ENCODE measurements around the gene ALAS1. TPM values are rescaled to one million over a fixed set of nuclear protein-coding genes. Genes with fewer than 3 reads are reported as not detected.
"Not testable (repeated sequence)": the region's sequence is repeated elsewhere in the genome, so short reads cannot be mapped to it uniquely, and the experiment has no call there.

The ALAS1 gene
- polyA plus RNA-seq, 2 donors = 17.2 to 36.4 TPM

DNA sequence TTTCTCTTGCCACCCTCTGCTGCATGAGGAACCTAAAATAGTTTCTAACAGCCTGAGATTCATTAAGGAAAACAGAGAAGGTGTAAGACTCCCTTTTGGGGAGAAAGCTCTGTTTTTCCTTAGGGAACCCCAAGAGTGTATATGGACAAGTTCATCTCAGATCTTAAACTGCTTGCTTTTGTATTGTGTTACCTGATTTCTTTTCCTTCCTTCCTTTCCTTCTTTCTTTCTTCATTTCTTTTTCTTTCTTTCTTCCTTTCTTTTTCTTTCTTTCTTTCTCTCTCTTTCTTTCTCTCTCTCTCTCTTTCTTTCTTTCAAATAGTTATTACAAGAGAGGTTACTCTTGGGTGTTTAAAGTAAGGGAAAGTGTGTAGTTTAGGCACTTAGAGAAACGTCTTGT is 38.5 kb upstream of the ALAS1 start:
- no peaks in the 10 kb centered on the region for H3K4me1 ChIP-seq (ENCODE audit: control insufficient read depth in 2 of 2, insufficient read depth in 2 of 2, low read length in 1 of 2)
- no peaks in the 10 kb centered on the region for H3K27me3 ChIP-seq (ENCODE audit: control insufficient read depth in 1 of 2, insufficient read depth in 2 of 2, low read length in 2 of 2)
- no peaks in the 10 kb centered on the region for H3K9me3 ChIP-seq (ENCODE audit: control insufficient read depth in 2 of 2, insufficient read depth in 1 of 2, low read depth in 1 of 2, low read length in 1 of 2)
- 23 to 24% methylated on average over 1 of the region's 1 CpG for WGBS, 2 donors
- H3K27ac ChIP-seq (ENCODE audit: low read depth in 2 of 2, low read length in 1 of 2) = no peak overlapping the region
- H3K4me3 ChIP-seq (ENCODE audit: low read depth in 1 of 2, low read length in 2 of 2) = no peak overlapping the region
- no peaks in the 10 kb centered on the region for H3K36me3 ChIP-seq (ENCODE audit: control insufficient read depth in 2 of 2, insufficient read depth in 2 of 2, low read length in 1 of 2)

DNA sequence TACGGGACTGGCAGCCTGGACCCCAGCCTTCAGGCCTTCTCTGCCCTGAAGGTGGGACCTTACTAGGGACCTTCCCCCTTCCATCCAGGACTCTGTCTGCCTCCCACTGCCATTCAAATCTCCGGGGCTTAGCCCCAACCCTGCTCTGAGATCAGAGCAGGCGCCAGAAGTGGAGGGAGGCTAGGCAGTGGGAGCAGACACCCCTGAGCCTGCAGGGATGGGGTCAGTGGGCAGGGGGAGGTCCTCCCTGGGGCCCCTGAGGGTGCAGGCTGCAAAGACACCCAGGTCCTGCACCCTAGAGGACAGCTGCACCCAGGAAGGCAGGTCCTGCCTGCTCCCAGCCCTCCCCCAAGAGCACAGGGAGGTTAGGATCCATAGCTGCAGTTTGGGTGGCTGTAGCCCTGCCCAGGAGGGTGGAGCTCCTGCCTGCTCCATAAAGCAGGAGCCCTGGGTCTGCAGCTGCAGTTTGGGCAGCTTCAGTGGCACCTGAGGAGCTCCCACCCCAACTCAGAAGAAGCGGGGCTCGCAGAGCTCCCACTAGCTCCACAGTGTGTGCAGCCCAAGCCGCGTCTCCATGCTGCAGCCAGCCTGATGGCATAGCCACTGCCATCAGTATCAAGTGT is 35.6 kb upstream of the ALAS1 start:
- 87 to 91% methylated on average over 7 of the region's 7 CpGs for WGBS, 2 donors
- Histone ChIP-seq H3K4me3 (ENCODE audit: low read depth in 1 of 2, low read length in 2 of 2) (no peak overlapping the region), H3K27ac (ENCODE audit: low read depth in 2 of 2, low read length in 1 of 2) (no peak overlapping the region), H3K9me3 (ENCODE audit: control insufficient read depth in 2 of 2, insufficient read depth in 1 of 2, low read depth in 1 of 2, low read length in 1 of 2) (no peaks in the 10 kb centered on the region), H3K27me3 (ENCODE audit: control insufficient read depth in 1 of 2, insufficient read depth in 2 of 2, low read length in 2 of 2) (no peaks in the 10 kb centered on the region), H3K4me1 (ENCODE audit: control insufficient read depth in 2 of 2, insufficient read depth in 2 of 2, low read length in 1 of 2) (no peaks in the 10 kb centered on the region), H3K36me3 (ENCODE audit: control insufficient read depth in 2 of 2, insufficient read depth in 2 of 2, low read length in 1 of 2) (no peaks in the 10 kb centered on the region)

DNA sequence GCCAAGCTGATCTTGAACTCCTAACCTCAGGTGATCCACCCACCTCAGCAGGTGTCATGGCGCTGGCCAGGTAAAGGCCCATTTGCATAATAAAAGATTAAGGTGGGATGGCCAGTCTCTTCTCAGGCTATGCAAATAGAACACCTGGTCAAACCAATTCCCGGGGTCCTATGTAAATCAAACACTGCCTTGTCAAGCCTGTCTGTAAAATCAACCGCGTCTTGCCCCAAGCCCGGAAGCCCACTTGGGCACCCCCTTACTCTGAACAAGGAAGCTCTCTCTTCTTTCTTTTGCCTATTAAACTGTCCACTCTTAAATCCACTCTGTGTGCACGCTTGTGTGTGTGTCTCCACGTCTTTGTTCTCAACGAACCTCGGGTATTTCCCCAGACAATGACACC is 30.7 kb upstream of the ALAS1 start:
- H3K4me1 ChIP-seq (ENCODE audit: control insufficient read depth in 2 of 2, insufficient read depth in 2 of 2, low read length in 1 of 2) = no peaks in the 10 kb centered on the region
- no peaks in the 10 kb centered on the region for H3K36me3 ChIP-seq (ENCODE audit: control insufficient read depth in 2 of 2, insufficient read depth in 2 of 2, low read length in 1 of 2)
- WGBS, 2 donors = 51 to 55% methylated on average over 9 of the region's 9 CpGs
- no peak overlapping the region for H3K27ac ChIP-seq (ENCODE audit: low read depth in 2 of 2, low read length in 1 of 2)
- H3K27me3 ChIP-seq (ENCODE audit: control insufficient read depth in 1 of 2, insufficient read depth in 2 of 2, low read length in 2 of 2) = no peaks in the 10 kb centered on the region
- no peak overlapping the region for H3K4me3 ChIP-seq (ENCODE audit: low read depth in 1 of 2, low read length in 2 of 2)
- no peaks in the 10 kb centered on the region for H3K9me3 ChIP-seq (ENCODE audit: control insufficient read depth in 2 of 2, insufficient read depth in 1 of 2, low read depth in 1 of 2, low read length in 1 of 2)

DNA sequence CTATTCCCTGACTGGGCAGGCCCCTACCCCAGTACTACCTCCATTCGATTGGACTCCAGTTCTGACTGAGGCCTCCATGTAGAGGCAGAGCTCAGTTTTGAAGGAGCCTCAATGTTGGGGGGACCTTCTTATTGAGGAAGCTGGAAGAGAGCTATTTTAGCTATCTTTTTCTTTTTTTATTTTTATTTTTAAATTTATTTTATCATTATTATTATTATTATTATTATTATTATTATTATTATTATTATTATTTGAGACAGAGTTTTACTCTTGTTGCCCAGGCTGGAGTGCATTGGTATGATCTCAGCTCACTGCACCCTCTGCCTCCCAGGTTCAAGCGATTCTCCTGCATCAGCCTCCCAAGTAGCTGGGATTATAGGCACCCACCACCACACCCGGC is 27.7 kb upstream of the ALAS1 start:
- 90 to 93% methylated on average over 3 of the region's 3 CpGs for WGBS, 2 donors
- H3K4me3 ChIP-seq (ENCODE audit: low read depth in 1 of 2, low read length in 2 of 2); H3K4me1 ChIP-seq (ENCODE audit: control insufficient read depth in 2 of 2, insufficient read depth in 2 of 2, low read length in 1 of 2); H3K9me3 ChIP-seq (ENCODE audit: control insufficient read depth in 2 of 2, insufficient read depth in 1 of 2, low read depth in 1 of 2, low read length in 1 of 2); H3K36me3 ChIP-seq (ENCODE audit: control insufficient read depth in 2 of 2, insufficient read depth in 2 of 2, low read length in 1 of 2); H3K27ac ChIP-seq (ENCODE audit: low read depth in 2 of 2, low read length in 1 of 2); H3K27me3 ChIP-seq (ENCODE audit: control insufficient read depth in 1 of 2, insufficient read depth in 2 of 2, low read length in 2 of 2): not testable (repeated sequence)

DNA sequence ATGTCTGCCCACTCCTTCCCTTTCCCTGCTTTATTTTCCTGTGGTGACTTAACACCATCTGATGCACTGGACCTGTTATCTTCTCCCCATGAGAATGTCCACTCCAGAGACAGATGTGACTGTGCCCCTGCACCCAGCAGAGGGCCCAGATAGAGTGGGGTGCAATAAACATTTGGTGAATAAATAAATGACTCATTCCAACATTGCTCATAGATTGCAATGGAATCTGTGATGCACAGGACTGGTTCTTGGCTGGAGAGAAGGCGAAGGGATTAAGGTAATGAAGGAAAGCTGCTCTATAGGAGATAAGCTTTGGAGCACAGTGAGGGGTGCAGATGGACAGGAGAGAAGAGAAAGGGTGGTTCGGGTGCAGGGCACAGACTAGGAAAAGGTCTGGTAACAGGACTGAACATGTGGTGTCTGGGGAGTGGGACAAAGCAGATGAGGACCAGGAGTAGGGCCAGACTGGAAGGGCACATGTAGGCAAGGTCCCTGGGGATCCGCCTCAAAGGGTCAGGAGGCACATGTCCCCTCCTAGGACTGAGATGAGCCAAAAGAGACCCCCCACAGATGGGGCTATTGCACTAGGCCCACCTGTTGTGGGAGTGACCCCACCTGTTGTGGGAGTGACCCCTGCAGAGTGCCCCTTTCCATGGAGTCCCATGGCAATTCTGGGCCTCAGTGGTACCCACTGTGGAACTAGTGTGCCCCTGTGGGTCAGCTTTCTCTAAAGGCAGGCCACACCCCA is 26.3 kb upstream of the ALAS1 start:
- H3K4me1 ChIP-seq (ENCODE audit: control insufficient read depth in 2 of 2, insufficient read depth in 2 of 2, low read length in 1 of 2) = peaks cover 0 to 5% of the 10 kb centered on the region in 2 donors
- no peak overlapping the region for H3K4me3 ChIP-seq (ENCODE audit: low read depth in 1 of 2, low read length in 2 of 2)
- H3K36me3 ChIP-seq (ENCODE audit: control insufficient read depth in 2 of 2, insufficient read depth in 2 of 2, low read length in 1 of 2) = no peaks in the 10 kb centered on the region
- WGBS, 2 donors = 84 to 87% methylated on average over 3 of the region's 3 CpGs
- H3K9me3 ChIP-seq (ENCODE audit: control insufficient read depth in 2 of 2, insufficient read depth in 1 of 2, low read depth in 1 of 2, low read length in 1 of 2) = no peaks in the 10 kb centered on the region
- no peaks in the 10 kb centered on the region for H3K27me3 ChIP-seq (ENCODE audit: control insufficient read depth in 1 of 2, insufficient read depth in 2 of 2, low read length in 2 of 2)
- H3K27ac ChIP-seq (ENCODE audit: low read depth in 2 of 2, low read length in 1 of 2) = no peak overlapping the region

DNA sequence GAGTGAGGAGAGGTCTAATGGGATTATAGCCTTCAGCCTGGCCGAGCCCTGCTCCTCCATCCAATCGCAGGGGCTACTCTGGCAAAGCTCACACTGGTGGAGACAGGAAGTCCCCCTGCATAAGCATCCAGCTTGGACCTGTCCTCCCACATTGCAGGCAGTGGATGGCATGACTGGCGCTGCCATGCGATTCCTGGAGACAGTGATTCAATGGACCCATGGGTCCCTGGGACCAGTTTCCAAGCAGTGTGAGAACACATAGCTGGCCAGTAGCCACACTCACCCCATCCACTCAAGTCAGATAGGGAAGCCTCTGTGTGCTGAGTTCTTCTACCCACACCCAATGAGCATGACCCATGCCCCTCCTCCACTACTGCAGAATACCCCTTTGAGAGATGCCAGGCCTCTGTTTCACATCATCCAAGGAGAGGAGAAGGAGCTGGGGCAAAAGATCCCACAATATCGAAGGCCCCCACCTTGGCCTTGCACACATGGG is 25.6 kb upstream of the ALAS1 start:
- H3K9me3 ChIP-seq (ENCODE audit: control insufficient read depth in 2 of 2, insufficient read depth in 1 of 2, low read depth in 1 of 2, low read length in 1 of 2) = no peaks in the 10 kb centered on the region
- no peaks in the 10 kb centered on the region for H3K36me3 ChIP-seq (ENCODE audit: control insufficient read depth in 2 of 2, insufficient read depth in 2 of 2, low read length in 1 of 2)
- WGBS, 2 donors = 84 to 92% methylated on average over 5 of the region's 5 CpGs
- no peak overlapping the region for H3K4me3 ChIP-seq (ENCODE audit: low read depth in 1 of 2, low read length in 2 of 2)
- H3K4me1 ChIP-seq (ENCODE audit: control insufficient read depth in 2 of 2, insufficient read depth in 2 of 2, low read length in 1 of 2) = peaks cover 2 to 11% of the 10 kb centered on the region in 2 donors
- no peak overlapping the region for H3K27ac ChIP-seq (ENCODE audit: low read depth in 2 of 2, low read length in 1 of 2)
- no peaks in the 10 kb centered on the region for H3K27me3 ChIP-seq (ENCODE audit: control insufficient read depth in 1 of 2, insufficient read depth in 2 of 2, low read length in 2 of 2)

DNA sequence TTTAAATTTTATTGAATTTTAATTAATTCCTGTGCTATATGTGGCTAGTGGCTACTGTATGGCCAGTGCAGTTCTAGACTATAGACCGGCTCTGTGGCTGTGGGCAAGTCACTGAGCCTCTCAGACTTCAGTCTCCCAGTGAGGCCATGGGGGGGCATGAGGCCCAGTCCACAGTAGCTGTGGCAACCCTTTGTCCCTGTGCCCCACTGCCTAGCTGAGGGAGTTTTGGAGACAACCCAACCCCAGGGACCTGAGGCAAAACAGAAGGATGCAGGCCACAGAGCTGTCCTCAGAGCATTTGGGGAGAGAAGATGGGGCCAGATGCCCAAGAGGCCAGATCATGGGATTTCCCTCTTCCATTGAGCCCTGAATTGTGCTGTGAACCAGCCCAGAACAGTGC is 24.9 kb upstream of the ALAS1 start:
- Histone ChIP-seq H3K9me3 (ENCODE audit: control insufficient read depth in 2 of 2, insufficient read depth in 1 of 2, low read depth in 1 of 2, low read length in 1 of 2) (no peaks in the 10 kb centered on the region), H3K4me3 (ENCODE audit: low read depth in 1 of 2, low read length in 2 of 2) (no peak overlapping the region), H3K27me3 (ENCODE audit: control insufficient read depth in 1 of 2, insufficient read depth in 2 of 2, low read length in 2 of 2) (no peaks in the 10 kb centered on the region), H3K36me3 (ENCODE audit: control insufficient read depth in 2 of 2, insufficient read depth in 2 of 2, low read length in 1 of 2) (no peaks in the 10 kb centered on the region), H3K4me1 (ENCODE audit: control insufficient read depth in 2 of 2, insufficient read depth in 2 of 2, low read length in 1 of 2) (peaks cover 2 to 13% of the 10 kb centered on the region in 2 donors), H3K27ac (ENCODE audit: low read depth in 2 of 2, low read length in 1 of 2) (no peak overlapping the region)
- WGBS, 2 donors = 94 to 100% methylated on average over 1 of the region's 1 CpG

DNA sequence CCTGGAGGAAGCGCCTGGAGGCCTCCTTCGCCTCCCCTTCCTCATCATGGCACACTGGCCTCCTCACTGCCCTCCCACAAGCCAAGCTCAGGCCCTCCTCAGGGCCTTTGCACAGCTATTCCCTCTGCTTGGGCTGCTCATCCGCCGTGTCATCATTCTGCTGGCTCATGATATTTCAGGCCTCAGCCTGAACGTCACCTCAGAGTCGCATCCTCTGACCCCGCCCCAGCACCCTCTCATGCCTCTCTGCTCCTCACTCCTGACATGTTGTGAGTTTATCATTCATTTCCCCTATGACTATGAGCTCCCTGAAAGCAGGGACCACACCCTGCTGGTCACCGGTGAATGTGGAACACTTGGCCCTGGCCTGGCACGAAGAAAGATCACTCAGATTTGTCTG is 23.1 kb upstream of the ALAS1 start:
- no peaks in the 10 kb centered on the region for H3K36me3 ChIP-seq (ENCODE audit: control insufficient read depth in 2 of 2, insufficient read depth in 2 of 2, low read length in 1 of 2)
- peaks cover 3 to 13% of the 10 kb centered on the region in 2 donors for H3K4me1 ChIP-seq (ENCODE audit: control insufficient read depth in 2 of 2, insufficient read depth in 2 of 2, low read length in 1 of 2)
- no peak overlapping the region for H3K27ac ChIP-seq (ENCODE audit: low read depth in 2 of 2, low read length in 1 of 2)
- H3K27me3 ChIP-seq (ENCODE audit: control insufficient read depth in 1 of 2, insufficient read depth in 2 of 2, low read length in 2 of 2) = no peaks in the 10 kb centered on the region
- no peaks in the 10 kb centered on the region for H3K9me3 ChIP-seq (ENCODE audit: control insufficient read depth in 2 of 2, insufficient read depth in 1 of 2, low read depth in 1 of 2, low read length in 1 of 2)
- 74 to 80% methylated on average over 9 of the region's 9 CpGs for WGBS, 2 donors
- no peak overlapping the region for H3K4me3 ChIP-seq (ENCODE audit: low read depth in 1 of 2, low read length in 2 of 2)

DNA sequence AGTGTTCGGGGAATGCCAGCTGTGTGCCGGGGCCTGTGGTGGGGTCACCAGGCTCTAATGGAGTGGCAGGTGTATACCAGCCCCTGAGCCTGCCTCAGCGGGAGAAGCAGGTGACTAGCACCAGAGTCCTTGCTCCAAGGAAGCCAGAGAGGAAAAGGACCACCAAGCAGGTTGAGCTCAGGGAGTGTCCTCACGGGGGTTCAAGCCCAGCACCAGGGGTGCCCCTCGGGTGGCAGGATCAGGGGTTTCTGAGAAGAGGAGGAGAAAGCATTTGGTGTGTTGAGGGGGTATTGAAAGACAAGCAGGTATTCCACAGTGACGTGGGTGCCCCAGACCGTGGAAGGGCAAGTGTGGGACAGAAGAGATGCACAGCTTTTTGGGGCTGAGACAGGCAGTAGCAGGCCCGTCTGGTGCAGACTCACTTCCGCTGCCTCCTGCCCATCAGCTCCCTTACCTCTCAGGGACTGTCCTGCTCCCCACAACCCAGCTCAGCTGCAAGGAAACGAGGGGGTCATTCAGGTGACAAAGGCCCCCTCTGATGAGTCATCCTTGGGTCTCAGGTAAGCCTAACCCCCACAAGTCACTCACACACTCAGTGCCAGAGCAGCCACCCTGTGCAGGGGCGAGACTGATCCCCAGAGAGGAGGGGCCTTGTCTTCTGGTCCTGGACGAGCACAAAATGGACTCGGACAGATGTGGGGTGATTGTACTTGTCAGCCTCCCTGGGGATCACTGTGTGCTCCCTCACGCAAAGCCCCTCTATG is 22.4 kb upstream of the ALAS1 start:
- no peaks in the 10 kb centered on the region for H3K9me3 ChIP-seq (ENCODE audit: control insufficient read depth in 2 of 2, insufficient read depth in 1 of 2, low read depth in 1 of 2, low read length in 1 of 2)
- H3K27ac ChIP-seq (ENCODE audit: low read depth in 2 of 2, low read length in 1 of 2) = no peak overlapping the region
- WGBS, 2 donors = 90 to 94% methylated on average over 14 of the region's 14 CpGs
- no peak overlapping the region for H3K4me3 ChIP-seq (ENCODE audit: low read depth in 1 of 2, low read length in 2 of 2)
- H3K27me3 ChIP-seq (ENCODE audit: control insufficient read depth in 1 of 2, insufficient read depth in 2 of 2, low read length in 2 of 2) = no peaks in the 10 kb centered on the region
- no peaks in the 10 kb centered on the region for H3K36me3 ChIP-seq (ENCODE audit: control insufficient read depth in 2 of 2, insufficient read depth in 2 of 2, low read length in 1 of 2)
- H3K4me1 ChIP-seq (ENCODE audit: control insufficient read depth in 2 of 2, insufficient read depth in 2 of 2, low read length in 1 of 2) = peaks cover 3 to 13% of the 10 kb centered on the region in 2 donors

All from esophagus (tissue), 2 donors.